Nucleus accumbens (tissue), 56 donors: ENCODE results near the gene SLC41A2.

ENCODE experiments used
- DNase-seq, 56 donors: peaks; one replicate each; lab custom pipeline; 2025; lab: John Stamatoyannopoulos, UW

Gene SLC41A2

DNA sequence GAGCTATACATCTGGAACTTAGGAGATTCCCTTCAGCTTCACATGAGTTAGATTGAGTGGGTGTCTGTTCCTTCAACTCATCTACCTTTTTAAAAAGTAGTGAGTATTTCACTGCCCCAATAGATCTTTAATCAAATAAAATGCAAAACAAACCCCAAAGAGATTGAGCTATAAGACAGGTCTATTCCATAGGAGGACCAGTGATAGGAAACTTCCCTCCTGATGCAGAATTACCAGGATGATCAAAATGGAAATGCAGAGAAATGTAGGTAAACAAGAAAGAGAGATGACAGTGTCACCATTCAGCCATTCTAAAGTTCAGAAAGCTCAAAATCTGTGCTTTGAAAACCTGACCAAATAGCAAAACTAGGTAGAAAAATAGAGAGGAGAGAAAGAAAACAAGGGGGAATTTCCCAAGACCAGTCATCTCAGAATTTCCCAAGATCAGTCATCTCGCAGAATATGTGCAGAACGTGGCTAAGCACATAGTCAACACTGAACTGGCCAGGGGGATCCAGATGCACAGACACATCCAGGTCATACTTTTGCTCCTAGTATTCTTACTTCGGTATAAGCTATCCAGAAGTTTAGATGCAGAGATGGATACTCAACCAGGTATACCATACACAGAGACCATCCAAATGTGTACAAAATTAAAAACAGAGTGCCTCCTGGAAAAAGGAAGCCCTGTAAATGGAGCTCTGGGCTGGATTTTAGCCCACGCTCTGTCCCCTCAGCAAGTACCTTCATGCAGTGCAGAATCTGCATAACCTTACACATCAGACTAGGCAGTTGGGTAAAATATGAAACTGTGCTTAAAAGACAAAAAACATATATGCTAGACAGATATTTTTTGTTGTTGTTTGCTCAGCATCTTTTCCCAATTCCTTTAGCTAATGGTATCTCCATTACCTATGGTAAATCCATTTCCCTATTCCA lies 27.4 kb downstream of the SLC41A2 start:
- no peak for DNase-seq

- no peak for DNase-seq
Observed at GRCh38 chr12:104929977-104930376, 28.1 kb downstream of the SLC41A2 start.

DNA sequence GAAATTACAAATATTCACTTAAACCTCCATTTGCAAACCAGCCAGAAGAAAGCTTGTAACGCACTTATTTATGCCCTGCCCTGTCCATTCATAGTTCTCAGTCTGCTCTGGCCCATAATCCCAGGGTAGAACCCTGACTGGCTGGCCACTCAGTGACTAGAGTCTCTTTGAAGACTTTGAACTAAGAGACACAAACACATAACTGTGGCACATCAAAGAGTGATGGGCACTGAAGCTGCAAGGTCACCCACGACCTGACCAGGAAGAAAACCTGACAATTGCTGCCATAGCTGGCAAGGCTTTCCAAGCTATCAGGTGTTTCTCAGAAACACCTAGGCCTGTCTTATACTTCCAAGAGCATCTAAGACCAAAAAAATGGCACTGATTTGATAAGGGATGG lies 28.7 kb downstream of the SLC41A2 start:
- DNase-seq = no peak

DNA sequence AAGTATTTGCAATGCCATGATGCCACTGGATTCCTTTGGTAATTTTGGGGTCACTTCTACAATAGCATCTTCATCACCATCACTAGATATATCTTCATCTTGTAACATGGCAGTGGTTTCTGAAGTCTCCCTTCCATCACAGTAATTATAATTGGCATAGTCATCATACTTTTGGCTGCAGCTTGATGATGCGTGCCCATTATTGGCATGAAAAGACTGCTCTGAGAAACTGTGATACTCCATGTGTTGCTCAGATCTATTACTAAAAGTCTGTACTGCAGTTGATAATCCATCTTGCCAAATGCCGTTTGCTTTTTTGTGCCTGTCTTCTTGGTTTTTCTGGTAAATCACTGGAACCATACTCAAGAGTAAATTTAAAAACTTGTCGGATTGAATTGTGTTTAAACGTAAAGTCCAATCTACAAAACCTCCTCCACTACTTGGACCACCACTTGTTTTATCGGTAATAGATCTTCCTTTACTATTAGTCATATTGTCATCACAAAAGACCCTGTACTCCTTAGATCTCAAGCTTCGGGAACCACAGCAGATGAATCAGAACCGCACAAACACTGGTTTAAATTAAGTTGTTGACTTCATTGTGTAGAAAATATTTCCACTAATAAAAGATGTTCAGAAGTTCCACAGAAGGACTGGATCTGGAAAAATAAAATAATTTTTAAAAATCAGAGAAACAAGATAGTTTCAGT lies 29.9 kb downstream of the SLC41A2 start:
- no peak for DNase-seq

DNA sequence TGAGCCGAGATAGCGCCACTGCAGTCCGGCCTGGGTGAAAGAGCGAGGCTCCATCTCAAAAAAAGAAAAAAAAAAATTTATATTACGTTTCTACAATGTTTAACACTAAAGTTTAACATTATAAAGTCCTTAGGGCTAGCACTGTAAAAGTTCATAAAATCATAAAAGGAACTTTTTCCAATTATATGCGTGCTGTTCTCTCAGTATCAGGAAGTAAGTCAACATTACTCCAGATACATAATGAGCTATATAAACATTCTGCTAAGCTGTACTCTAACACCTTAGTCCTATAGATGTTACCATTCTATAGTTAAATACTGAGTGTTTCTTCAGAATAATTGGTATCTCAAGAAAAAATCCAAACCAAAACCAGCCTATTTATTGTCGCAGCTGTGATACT lies 32.6 kb downstream of the SLC41A2 start:
- DNase-seq = no peak

- DNase-seq = no peak
Observed at GRCh38 chr12:104921340-104921739, 36.8 kb downstream of the SLC41A2 start.

- no peak for DNase-seq
Observed at GRCh38 chr12:104911942-104912341, 46.1 kb downstream of the SLC41A2 start.

DNA sequence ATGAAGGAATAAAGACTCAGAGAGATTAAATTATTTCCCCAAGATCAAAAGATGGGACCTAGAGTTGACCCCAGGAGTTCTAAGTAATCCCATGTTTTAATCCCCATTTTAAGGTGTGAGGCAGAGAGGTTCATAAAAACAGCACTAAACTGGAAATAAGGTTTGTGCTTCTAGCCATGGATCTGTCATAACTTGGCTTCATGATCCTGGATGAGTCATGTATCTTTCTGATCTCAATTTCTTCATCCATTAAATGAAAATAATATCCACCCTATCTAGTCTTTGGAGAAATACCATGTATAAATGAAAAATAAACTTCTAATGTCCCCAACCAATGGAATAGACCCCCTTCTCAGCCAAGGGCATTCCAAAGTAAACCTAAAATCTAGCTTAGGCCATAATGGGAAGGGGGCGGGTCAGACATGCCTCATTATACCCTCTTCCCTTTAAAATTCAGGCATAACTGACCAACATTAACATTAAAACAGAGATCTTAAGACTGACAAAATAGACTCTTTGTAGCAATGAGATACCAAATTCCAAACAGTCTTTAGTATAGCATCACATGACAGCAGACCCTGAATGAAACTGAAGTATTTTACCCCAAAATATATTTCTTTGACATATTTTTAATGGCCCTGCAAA lies 47.8 kb downstream of the SLC41A2 start:
- DNase-seq = no peak

GRCh38 chr12:104909761-104910160 lies 48.3 kb downstream of the SLC41A2 start:
- no peak for DNase-seq
